SIG-M5 treated with dmso at 0.1 percent for 504 hours (cell line): ENCODE data around the gene SMARCD2.

Source experiments
- DNase-seq: peaks from one replicate; lab custom pipeline; 2025; ENCODE audit not compliant: unreplicated experiment; lab: John Stamatoyannopoulos, UW

Gene SMARCD2

GRCh38 chr17:63853260-63853659, 10.8 kb upstream of the SMARCD2 start:
- DNase-seq: no peak

- no peak for DNase-seq
Measured at GRCh38 chr17:63850401-63850800, 7.9 kb upstream of the SMARCD2 start.

- peak; percentile 92 for DNase-seq
Measured at GRCh38 chr17:63848834-63849689, 6.6 kb upstream of the SMARCD2 start.

GRCh38 chr17:63847525-63848249, 5.2 kb upstream of the SMARCD2 start:
- DNase-seq: no peak

GRCh38 chr17:63845509-63845908, 3.0 kb upstream of the SMARCD2 start:
- no peak for DNase-seq

GRCh38 chr17:63843910-63844677, 1.6 kb upstream of the SMARCD2 start:
- DNase-seq: no peak

- DNase-seq: peak; percentile 68
Measured at GRCh38 chr17:63843387-63843888, 953 bp upstream of the SMARCD2 start.

GRCh38 chr17:63842173-63842539, 329 bp downstream of the SMARCD2 start:
- DNase-seq: peak; percentile 44

- peak; percentile 50 for DNase-seq
Measured at GRCh38 chr17:63841350-63842172, 924 bp downstream of the SMARCD2 start.

GRCh38 chr17:63840591-63841349, 1.7 kb downstream of the SMARCD2 start:
- no peak for DNase-seq

- DNase-seq: peak; percentile 81
Measured at GRCh38 chr17:63838631-63839171, 3.8 kb downstream of the SMARCD2 start.

GRCh38 chr17:63837962-63838600, 4.4 kb downstream of the SMARCD2 start:
- no peak for DNase-seq

- no peak for DNase-seq
Measured at GRCh38 chr17:63837480-63837879, 5.0 kb downstream of the SMARCD2 start.

GRCh38 chr17:63836811-63837210, 5.7 kb downstream of the SMARCD2 start:
- no peak for DNase-seq

GRCh38 chr17:63835167-63835720, 7.2 kb downstream of the SMARCD2 start:
- no peak for DNase-seq

GRCh38 chr17:63834431-63835166, 7.9 kb downstream of the SMARCD2 start:
- DNase-seq: peak; percentile 95

- no peak for DNase-seq
Measured at GRCh38 chr17:63833741-63834373, 8.6 kb downstream of the SMARCD2 start.
